Fibroblast of peridontal ligament (primary cell): ENCODE results near the gene PALLD.

Source experiments
- DNase-seq: peaks from one replicate; pipeline ENCODE4 v3.0.0-alpha.2; 2010; ENCODE audit errors: extremely low read depth

PALLD gene

GRCh38 chr4:168674077-168674747 lies 177.4 kb downstream of the PALLD start:
- peak; percentile 85 for DNase-seq

GRCh38 chr4:168674866-168675265 lies 178.0 kb downstream of the PALLD start:
- peak; percentile 65 for DNase-seq

- DNase-seq: no peak
These were observed 180.2 kb downstream of the PALLD start for GRCh38 chr4:168677063-168677462.

- DNase-seq: no peak
These were observed 181.0 kb downstream of the PALLD start for GRCh38 chr4:168677879-168678278.

DNA sequence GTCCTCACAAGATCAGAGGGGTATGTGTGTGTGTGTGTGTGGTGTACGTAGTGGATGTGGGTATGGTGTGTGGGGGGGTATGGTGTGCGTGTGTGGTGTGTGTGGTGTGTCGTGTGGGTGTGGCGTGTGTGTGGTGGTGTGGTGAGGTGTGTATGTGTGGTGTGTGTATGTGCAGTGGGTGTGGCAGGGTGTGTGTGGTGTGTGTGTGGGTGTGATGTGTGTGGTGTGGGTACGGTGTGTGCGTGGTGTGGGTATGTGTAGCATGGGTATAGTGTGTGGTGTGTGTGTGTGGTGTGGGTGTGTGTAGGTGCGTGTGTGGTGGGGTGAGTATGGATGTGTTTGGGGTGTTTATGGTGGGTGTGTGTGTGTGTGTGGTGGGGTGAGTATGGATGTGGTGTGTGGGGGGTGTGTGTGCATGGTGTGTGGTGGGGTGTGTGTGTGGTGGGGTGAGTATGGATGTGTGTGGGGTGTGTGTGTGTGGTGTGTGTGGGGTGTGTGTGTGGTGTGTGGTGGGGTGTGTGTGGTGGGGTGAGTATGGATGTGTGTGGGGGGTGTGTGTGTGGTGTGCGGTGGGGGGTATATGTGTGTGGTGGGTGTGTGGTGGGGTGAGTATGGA lies 182.0 kb downstream of the PALLD start:
- DNase-seq: no peak

DNA sequence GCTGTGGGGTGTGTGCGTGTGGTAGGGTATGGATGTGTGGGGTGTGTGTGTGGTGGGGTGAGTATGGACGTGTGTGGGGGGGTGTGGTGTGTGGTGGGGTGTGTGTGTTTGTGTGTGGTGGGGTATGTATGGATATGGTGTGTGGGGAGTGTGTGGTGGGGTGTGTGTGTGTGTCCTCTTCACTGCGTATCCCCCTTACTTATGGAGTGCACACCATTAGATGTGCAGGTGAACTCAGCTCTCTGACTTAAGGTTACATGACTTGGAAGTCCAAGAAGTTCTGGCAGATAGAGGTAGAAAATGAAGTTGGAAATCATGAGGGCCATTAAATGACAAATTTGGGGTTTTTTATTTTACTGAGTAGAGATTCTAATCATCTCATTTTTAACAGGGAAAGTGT lies 182.5 kb downstream of the PALLD start:
- DNase-seq: no peak

DNA sequence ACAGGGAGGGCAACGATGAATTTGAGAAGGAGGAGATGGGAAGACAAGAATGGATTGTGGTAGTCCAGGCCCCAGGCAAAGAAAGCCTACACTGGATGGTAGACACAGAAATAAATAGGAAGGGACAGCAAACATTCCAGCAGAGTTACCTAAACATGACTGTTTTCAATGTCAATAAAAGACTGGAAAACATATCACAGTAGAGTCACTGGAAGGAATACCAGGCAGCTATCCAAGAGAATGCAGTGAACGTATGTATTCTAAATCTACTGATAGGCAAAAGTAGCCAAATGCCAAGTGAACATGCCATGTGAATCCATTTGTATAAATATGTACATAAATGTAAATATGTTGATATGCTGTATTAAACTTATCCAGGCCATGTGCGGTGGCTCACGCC lies 183.0 kb downstream of the PALLD start:
- no peak for DNase-seq

DNA sequence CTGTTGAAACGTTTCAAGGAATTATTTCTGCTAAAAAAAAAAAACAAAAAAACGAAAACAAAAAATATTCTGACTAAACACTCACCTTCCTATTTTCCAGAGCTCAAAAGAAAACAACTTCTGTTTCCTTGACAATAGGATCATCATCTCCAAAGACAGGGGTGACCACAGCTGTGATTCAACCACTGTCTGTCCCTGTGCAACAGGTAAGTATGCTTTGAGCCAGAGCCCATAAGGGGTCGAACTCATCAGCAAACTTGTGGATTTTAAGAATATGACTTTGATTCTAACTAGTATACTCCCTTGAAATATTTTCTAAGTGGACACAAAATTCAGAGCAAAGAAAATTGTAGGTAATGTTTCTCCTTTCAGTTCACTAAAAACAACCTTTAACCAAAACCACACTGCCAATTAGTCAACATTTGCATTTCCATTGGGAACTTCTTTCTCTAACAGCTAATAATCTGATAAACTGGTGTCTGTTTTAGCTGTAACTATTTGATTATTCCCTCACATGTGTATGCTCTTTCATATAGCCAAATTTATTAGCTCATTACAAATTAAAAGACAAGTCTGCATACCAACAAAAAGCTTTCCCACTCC lies 186.1 kb downstream of the PALLD start:
- DNase-seq: no peak

GRCh38 chr4:168683595-168683994 lies 186.7 kb downstream of the PALLD start:
- DNase-seq: no peak

DNA sequence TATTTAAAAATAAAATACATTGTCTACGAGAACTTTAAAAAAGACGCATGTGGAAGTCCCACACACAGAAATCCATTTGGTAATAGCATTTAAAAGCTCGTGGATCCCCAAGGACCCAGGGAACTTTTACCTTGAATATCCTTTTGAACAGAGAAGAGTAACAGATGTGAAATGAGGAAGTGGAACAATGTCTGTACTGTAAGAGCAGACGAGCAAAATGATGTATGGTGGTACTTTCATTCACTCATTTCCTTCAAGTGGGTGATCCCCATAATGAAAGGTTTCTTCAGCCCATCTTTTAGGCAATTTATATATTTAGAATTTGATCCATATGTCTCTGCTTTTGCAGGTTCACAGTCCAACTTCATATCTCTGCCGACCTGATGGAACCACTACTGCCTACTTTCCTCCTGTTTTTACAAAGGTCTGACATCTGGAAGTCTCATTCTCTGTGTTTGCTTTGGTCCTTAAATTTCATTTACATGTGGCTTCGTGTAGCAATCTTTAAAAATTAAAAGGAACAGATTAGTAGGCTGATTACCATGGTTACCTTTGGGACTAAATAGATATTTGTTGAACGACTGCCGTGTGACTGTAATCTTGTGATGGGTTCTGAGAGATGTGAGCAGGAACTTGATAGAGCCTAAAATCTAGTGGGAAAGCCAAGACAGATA lies 188.4 kb downstream of the PALLD start:
- no peak for DNase-seq

DNA sequence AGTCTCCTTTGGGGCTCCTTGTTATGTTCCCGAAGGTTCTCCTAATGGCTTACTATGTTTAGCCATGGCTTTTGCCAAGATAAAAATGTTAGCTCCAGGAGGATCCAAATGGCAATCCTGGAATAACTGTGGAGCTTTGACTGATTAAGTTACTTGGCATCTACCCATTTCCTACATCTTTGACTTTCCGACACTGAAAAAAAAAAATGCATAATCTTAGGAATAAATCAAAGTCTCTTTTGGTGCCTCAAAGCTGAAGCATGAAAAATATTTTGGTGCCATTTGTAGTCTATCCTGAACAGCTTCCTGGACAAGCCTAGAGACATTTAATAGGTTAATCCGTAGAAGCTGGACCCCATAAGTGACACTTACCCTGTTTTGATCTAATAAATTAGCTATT lies 191.7 kb downstream of the PALLD start:
- DNase-seq: no peak

- no peak for DNase-seq
These were observed 192.9 kb downstream of the PALLD start for GRCh38 chr4:168689791-168690190.

- no peak for DNase-seq
These were observed 193.3 kb downstream of the PALLD start for GRCh38 chr4:168690199-168690598.

GRCh38 chr4:168691631-168692369 lies 194.9 kb downstream of the PALLD start:
- DNase-seq: no peak

GRCh38 chr4:168693750-168694490 lies 197.1 kb downstream of the PALLD start:
- peak; percentile 27 for DNase-seq

DNA sequence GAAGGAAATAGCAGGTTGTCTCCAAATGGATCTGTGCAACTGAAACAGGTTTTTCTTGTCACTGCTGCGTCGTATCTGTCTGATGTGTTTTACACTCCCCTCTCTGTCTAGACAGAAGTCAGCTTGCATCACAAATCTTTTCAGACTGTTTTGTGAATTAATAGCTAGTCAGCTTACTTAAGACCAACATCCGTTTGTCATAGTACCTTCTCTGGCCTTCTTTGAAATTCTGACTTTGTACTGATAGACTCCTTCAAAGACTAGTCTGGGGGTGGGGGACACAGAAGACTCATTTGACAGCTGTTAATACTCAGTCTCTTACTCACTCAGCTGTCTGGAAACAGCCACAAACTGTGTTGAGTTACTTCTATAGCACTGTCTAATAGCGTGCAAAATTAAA lies 197.8 kb downstream of the PALLD start:
- DNase-seq: no peak

GRCh38 chr4:168695288-168695687 lies 198.4 kb downstream of the PALLD start:
- DNase-seq: no peak

DNA sequence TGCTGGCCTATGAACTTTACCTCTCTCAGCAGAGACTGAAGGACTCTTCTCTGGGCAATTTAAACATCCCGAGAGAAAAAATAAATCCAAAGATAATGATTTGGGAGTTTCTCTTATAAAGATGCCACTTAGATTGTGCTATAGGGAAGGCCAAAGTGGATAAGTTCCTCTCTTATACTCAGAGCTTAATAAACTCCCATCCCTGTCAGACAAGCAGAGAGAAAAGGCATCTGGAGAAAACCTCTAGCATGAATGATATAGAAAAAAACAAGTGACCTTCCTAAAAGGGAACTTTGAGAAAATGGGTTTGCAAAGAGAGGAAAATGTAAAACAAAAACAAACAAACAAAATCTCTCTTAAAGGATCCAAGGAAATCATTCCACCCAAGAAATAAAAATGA lies 199.4 kb downstream of the PALLD start:
- DNase-seq: no peak

DNA sequence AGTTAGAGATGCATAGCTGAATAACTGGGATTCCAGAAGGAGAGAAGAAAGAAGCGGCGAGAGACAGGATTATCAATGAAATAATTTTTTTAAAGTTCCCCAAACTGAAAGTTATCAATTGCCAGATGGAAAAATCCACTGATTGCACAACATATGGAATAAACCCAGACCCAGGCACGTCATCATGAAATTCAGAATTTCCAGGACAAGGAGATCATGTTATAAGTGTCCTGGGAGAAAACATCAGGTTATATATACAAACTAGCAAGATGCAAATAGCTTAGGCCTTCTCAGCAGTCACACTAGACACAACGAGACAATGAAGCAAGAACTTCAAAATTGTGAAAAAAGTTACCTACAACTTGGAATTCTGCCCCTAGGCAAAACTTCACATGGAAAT lies 200.0 kb downstream of the PALLD start:
- no peak for DNase-seq

DNA sequence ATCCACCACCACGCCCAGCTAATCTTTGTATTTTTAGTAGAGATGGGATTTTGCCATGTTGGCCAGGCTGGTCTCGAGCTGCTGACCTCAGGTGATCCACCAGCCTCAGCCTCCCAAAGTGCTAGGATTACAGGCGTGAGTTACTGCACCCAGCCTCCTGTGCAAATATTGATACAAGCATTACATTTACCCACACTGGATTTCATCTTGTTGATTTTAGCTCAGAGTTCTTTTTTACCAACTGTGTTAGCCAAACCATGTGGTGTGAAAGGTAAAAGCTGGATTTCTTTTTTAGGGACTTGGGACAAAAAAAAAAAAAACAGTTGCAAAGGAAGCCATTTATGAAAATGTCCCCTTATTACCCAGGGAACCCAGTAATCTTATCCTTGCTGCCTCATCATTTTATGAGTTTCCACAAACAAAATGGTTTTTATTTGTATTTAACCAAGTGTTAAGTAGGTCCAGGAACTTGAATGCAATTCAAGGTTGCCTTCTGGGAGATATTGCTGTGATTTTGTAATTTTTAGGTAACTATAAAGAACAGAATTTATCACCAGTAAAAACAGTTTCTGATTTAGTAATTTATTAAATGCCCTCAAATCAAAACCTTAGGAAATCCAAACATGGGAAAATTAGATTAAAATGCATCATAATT lies 202.5 kb downstream of the PALLD start:
- DNase-seq: no peak

DNA sequence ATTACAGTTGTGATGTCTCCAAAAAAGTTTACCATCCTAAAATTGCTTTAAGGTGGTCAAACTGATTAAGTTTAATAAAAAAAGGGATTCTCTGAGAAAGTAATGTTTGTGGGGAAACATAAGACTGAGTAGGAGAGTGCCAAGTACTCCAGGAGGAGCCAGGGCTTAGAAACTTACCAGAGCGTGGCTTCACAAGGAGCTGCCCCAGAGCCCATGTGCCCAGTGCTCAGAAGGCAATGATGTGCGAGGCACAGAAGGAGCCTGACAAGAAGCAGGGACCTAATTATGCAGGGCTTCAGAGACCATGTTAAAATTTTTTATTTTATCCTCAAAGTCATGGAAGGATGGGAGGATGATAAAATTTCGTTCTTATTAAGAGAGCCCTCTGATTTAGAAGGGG lies 204.2 kb downstream of the PALLD start:
- no peak for DNase-seq
